Bronchial epithelial cell (primary cell): ENCODE measurements around the gene NFKBIA. TPM values are rescaled to one million over a fixed set of nuclear protein-coding genes. Genes with fewer than 3 reads are reported as not detected.
A peak's percentile ranks its signal among the peaks of the same experiment; 100 is the strongest.
"Not testable (repeated sequence)": the region's sequence is repeated elsewhere in the genome, so short reads cannot be mapped to it uniquely, and the experiment has no call there.

Source experiments
- DNase-seq: peaks from one replicate; pipeline ENCODE4 v3.0.0-alpha.2; 2010; ENCODE audit warnings: low read depth
- FAIRE-seq: peaks from 2 replicates; lab custom pipeline; 2011; peaks lifted over from hg19 to GRCh38; lab: Jason Lieb, UNC
- H3K27me3 ChIP-seq: 2 replicates; pipeline ENCODE4 v1.5.1; 2011; ENCODE audit warnings: low read length; ENCODE audit not compliant: control insufficient read depth, insufficient read depth
- H3K36me3 ChIP-seq: 2 replicates; pipeline ENCODE4 v1.5.1; 2011; ENCODE audit warnings: low read length; ENCODE audit not compliant: control insufficient read depth, insufficient read depth
- H3K4me3 ChIP-seq: 2 replicates; pipeline ENCODE4 v1.5.1; 2011; ENCODE audit warnings: mild to moderate bottlenecking, low read depth, low read length, control low read depth
- CTCF ChIP-seq: IDR thresholded peaks from 2 replicates; pipeline ENCODE4 v1.5.1; 2011; ENCODE audit warnings: mild to moderate bottlenecking, moderate library complexity, low read length, control low read depth, inconsistent platforms; ENCODE audit not compliant: insufficient read depth, severe bottlenecking
- total RNA-seq: library from RNA; depleted of rRNA; stranded (reverse); fragments of >200 nt; gene quantifications from 2 replicates; pipeline ENCODE4 v1.2.1, GENCODE V29; 2014

NFKBIA gene
- total RNA-seq, 1 donor from 2014 or later: 60.6 TPM

DNA sequence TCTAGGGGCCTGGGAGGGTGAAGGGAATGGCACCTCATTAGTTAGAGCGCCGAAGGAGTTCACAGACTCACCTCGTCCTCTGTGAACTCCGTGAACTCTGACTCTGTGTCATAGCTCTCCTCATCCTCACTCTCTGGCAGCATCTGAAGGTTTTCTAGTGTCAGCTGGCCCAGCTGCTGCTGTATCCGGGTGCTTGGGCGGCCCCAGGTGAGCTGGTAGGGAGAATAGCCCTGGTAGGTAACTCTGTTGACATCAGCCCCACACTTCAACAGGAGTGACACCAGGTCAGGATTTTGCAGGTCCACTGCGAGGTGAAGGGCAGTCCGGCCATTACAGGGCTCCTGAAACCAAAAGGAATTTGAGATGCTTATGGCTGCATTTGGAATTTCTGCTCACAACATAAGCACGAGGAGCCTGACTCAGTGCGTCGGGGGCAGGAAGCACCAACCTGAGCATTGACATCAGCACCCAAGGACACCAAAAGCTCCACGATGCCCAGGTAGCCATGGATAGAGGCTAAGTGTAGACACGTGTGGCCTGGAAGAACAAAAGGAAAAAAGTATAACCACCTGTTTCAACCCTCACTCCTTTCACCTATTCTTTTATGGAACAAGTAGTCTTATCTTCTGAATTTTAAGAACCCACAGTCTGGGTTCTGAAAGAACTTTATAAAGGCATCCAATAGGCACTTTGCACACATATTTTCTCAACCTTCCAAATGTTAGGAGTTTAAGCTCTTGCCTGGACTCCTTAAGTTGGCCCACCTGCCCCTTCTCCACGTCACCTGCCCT, 2.0 kb downstream of the NFKBIA start:
- H3K4me3 ChIP-seq: peak overlapping the region; percentile 94
- H3K27me3 ChIP-seq: no peaks in the 10 kb centered on the region
- TF ChIP-seq CTCF: no peak
- no peak for FAIRE-seq
- peak; percentile 55 for DNase-seq
- H3K36me3 ChIP-seq: peaks cover 23% of the 10 kb centered on the region

DNA sequence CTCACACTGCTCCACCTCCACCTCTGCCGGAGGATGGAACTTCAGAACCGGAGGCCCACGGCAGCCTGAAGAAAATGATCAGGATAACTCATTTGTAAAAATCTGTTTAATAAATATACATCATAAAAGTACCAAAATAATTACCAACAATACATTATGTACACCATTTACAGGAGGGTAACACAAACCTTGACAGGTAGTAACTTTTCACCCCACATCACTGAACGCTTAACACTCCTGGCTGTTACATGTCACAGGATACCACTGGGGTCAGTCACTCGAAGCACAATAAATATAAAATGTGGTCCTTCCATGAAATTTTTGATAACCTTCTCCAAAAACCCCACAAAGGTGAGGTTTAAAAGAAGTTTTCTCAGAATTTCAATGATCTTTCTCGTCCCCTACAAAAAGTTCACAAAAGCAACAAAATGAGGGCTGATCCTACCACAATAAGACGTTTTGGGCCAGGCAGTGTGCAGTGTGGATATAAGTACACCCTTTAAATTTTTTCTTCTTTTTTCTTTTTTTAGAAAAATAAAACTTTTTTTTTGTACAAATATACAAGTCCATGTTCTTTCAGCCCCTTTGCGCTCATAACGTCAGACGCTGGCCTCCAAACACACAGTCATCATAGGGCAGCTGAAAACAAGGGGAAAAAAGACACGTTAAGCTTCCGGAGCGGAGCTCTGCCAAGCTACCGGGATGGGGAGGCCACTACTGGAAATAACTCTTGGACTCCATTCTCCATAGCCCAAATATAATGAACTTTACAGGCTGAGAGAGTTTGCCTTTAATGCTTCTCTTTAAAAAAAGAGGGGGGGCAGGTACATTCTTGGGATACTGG, 2.9 kb downstream of the NFKBIA start:
- FAIRE-seq: no peak
- TF ChIP-seq CTCF: no peak
- H3K36me3 ChIP-seq: peaks cover 23% of the 10 kb centered on the region
- peak overlapping the region; percentile 94 for H3K4me3 ChIP-seq
- no peaks in the 10 kb centered on the region for H3K27me3 ChIP-seq
- DNase-seq: no peak

GRCh38 chr14:35400648-35401421, 3.7 kb downstream of the NFKBIA start:
- FAIRE-seq: no peak
- Histone ChIP-seq H3K27me3 (no peaks in the 10 kb centered on the region), H3K4me3 (no peak overlapping the region), H3K36me3 (peaks cover 23% of the 10 kb centered on the region)
- peak; percentile 68 for DNase-seq
- TF ChIP-seq CTCF: no peak

- TF ChIP-seq CTCF: no peak
- peaks cover 23% of the 10 kb centered on the region for H3K36me3 ChIP-seq
- DNase-seq: peak; percentile 39
- H3K27me3 ChIP-seq: no peaks in the 10 kb centered on the region
- no peak overlapping the region for H3K4me3 ChIP-seq
- no peak for FAIRE-seq
These were observed 5.2 kb downstream of the NFKBIA start for GRCh38 chr14:35399083-35399937.

GRCh38 chr14:35398071-35398584, 6.4 kb downstream of the NFKBIA start:
- peak; percentile 21 for DNase-seq
- H3K36me3 ChIP-seq: peaks cover 17% of the 10 kb centered on the region
- no peak for FAIRE-seq
- no peak for TF ChIP-seq CTCF
- H3K4me3 ChIP-seq: no peak overlapping the region
- H3K27me3 ChIP-seq: no peaks in the 10 kb centered on the region

DNA sequence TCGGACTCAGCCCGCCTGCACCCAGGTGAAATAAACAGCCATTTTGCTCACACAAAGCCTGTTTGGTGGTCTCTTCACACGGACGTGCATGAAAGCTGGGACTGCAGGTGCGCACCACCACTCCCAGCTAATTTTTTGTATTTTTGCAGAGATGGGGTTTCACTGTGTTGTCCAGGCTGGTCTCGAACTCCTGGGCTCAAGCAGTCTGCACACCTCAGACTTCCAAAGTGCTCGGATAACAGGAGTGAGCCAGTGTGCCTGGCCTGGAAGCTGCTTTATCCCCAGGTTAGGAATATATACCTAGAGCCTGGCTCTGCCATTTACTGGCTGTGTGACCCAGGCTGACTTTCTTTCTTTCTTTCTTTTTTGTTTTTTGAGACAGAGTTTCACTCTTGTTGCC, 7.9 kb downstream of the NFKBIA start:
- not testable (repeated sequence) for H3K27me3 ChIP-seq, H3K36me3 ChIP-seq, FAIRE-seq, DNase-seq, H3K4me3 ChIP-seq
